ENCODE measurements around the gene BEAN1.
"Not testable (repeated sequence)": the region's sequence is repeated elsewhere in the genome, so short reads cannot be mapped to it uniquely, and the experiment has no call there.

The BEAN1 gene

GRCh38 chr16:66443269-66443652, 16.2 kb downstream of the BEAN1 start:
- no peak for DNase-seq

- DNase-seq: no peak
Measured at GRCh38 chr16:66444049-66444481, 17.0 kb downstream of the BEAN1 start.

GRCh38 chr16:66446737-66447136, 19.6 kb downstream of the BEAN1 start:
- DNase-seq: no peak

- no peak for DNase-seq
Measured at GRCh38 chr16:66447491-66447890, 20.4 kb downstream of the BEAN1 start.

GRCh38 chr16:66451548-66451947, 24.5 kb downstream of the BEAN1 start:
- no peak for DNase-seq

- not testable (repeated sequence) for DNase-seq
Measured at GRCh38 chr16:66453230-66453629, 26.1 kb downstream of the BEAN1 start.

GRCh38 chr16:66454751-66455150, 27.7 kb downstream of the BEAN1 start:
- no peak for DNase-seq

GRCh38 chr16:66455970-66456369, 28.9 kb downstream of the BEAN1 start:
- DNase-seq: no peak

GRCh38 chr16:66457888-66458287, 30.8 kb downstream of the BEAN1 start:
- no peak for DNase-seq

- no peak for DNase-seq
Measured at GRCh38 chr16:66458292-66458691, 31.2 kb downstream of the BEAN1 start.

GRCh38 chr16:66458853-66459252, 31.8 kb downstream of the BEAN1 start:
- no peak for DNase-seq

GRCh38 chr16:66459878-66460277, 32.8 kb downstream of the BEAN1 start:
- no peak for DNase-seq

GRCh38 chr16:66460703-66461102, 33.6 kb downstream of the BEAN1 start:
- no peak for DNase-seq

- no peak for DNase-seq
Measured at GRCh38 chr16:66462912-66463311, 35.8 kb downstream of the BEAN1 start.

GRCh38 chr16:66465946-66466345, 38.9 kb downstream of the BEAN1 start:
- DNase-seq: not testable (repeated sequence)

GRCh38 chr16:66466636-66467035, 39.5 kb downstream of the BEAN1 start:
- not testable (repeated sequence) for DNase-seq

- DNase-seq: no peak
Measured at GRCh38 chr16:66467611-66468010, 40.5 kb downstream of the BEAN1 start.

GRCh38 chr16:66468321-66468965, 41.3 kb downstream of the BEAN1 start:
- DNase-seq: no peak

GRCh38 chr16:66469291-66469946, 42.3 kb downstream of the BEAN1 start:
- DNase-seq: no peak

- no peak for DNase-seq
Measured at GRCh38 chr16:66469947-66470546, 43.0 kb downstream of the BEAN1 start.

- no peak for DNase-seq
Measured at GRCh38 chr16:66470556-66470955, 43.5 kb downstream of the BEAN1 start.

- no peak for DNase-seq
Measured at GRCh38 chr16:66471264-66471663, 44.2 kb downstream of the BEAN1 start.

GRCh38 chr16:66471716-66472393, 44.8 kb downstream of the BEAN1 start:
- DNase-seq: no peak
